H9 (cell line): ENCODE measurements around the gene SDK1. TPM values are rescaled to one million over a fixed set of nuclear protein-coding genes. Genes with fewer than 3 reads are reported as not detected.

Experiments used
- DNase-seq: peaks from one replicate; pipeline ENCODE4 v3.0.0-alpha.2; 2017
- H2AFZ ChIP-seq: one replicate; pipeline ENCODE4 v1.6.1; 2013; ENCODE audit warnings: mild to moderate bottlenecking, low read length, control low read depth, moderate library complexity
- H2AK5ac ChIP-seq: 2 replicates; pipeline ENCODE4 v1.6.1; 2013; ENCODE audit warnings: low read length, control low read depth, mixed read lengths; ENCODE audit not compliant: insufficient read length
- H2BK120ac ChIP-seq: one replicate; pipeline ENCODE4 v1.6.1; 2013; ENCODE audit warnings: low read depth, mild to moderate bottlenecking, low read length, control low read depth, inconsistent platforms; ENCODE audit not compliant: poor library complexity, severe bottlenecking
- H2BK12ac ChIP-seq: 2 replicates; pipeline ENCODE4 v1.6.1; 2013; ENCODE audit warnings: low read length, control low read depth, mixed read lengths, low read depth; ENCODE audit not compliant: insufficient read length
- H2BK15ac ChIP-seq: 2 replicates; pipeline ENCODE4 v1.6.1; 2013; ENCODE audit warnings: low read depth, low read length, control low read depth
- H2BK20ac ChIP-seq: one replicate; pipeline ENCODE4 v1.6.1; 2013; ENCODE audit warnings: low read depth, mild to moderate bottlenecking, low read length, control low read depth, inconsistent platforms; ENCODE audit not compliant: poor library complexity, severe bottlenecking
- H2BK5ac ChIP-seq: 2 replicates; pipeline ENCODE4 v1.6.1; 2013; ENCODE audit warnings: low read length, control low read depth, mixed read lengths; ENCODE audit not compliant: insufficient read length
- H3K14ac ChIP-seq: 2 replicates; pipeline ENCODE4 v1.6.1; 2013; ENCODE audit warnings: low read length, control low read depth; ENCODE audit not compliant: insufficient read depth
- H3K18ac ChIP-seq: 2 replicates; pipeline ENCODE4 v1.6.1; 2013; ENCODE audit warnings: low read depth, mild to moderate bottlenecking, mixed read lengths, low read length, control low read depth; ENCODE audit not compliant: insufficient read length
- H3K23ac ChIP-seq: 2 replicates; pipeline ENCODE4 v1.6.1; 2013; ENCODE audit warnings: low read length, control low read depth, mixed read lengths, low read depth; ENCODE audit not compliant: insufficient read length
- H3K23me2 ChIP-seq: 2 replicates; pipeline ENCODE4 v1.6.1; 2013; ENCODE audit warnings: low read depth, mild to moderate bottlenecking, mixed read lengths, low read length, control low read depth; ENCODE audit not compliant: insufficient read length, poor library complexity, severe bottlenecking
- H3K27ac ChIP-seq: 2 replicates; pipeline ENCODE4 v1.5.1; 2013; ENCODE audit warnings: low read length, control low read depth, mixed read lengths, low read depth; ENCODE audit not compliant: insufficient read length
- H3K27me3 ChIP-seq: 2 replicates; pipeline ENCODE4 v1.6.1; 2013; ENCODE audit warnings: low read length, control low read depth, inconsistent platforms; ENCODE audit not compliant: insufficient read depth
- H3K4ac ChIP-seq: 2 replicates; pipeline ENCODE4 v1.6.1; 2013; ENCODE audit warnings: low read depth, mild to moderate bottlenecking, control low read depth, inconsistent platforms, low read length, moderate library complexity
- H3K4me1 ChIP-seq: 2 replicates; pipeline ENCODE4 v1.6.1; 2013; ENCODE audit warnings: low read length, control low read depth, inconsistent platforms; ENCODE audit not compliant: insufficient read depth
- H3K4me2 ChIP-seq: 2 replicates; pipeline ENCODE4 v1.6.1; 2013; ENCODE audit warnings: low read length, control low read depth, mixed read lengths; ENCODE audit not compliant: insufficient read length, insufficient read depth
- H3K56ac ChIP-seq: 2 replicates; pipeline ENCODE4 v1.6.1; 2013; ENCODE audit warnings: low read depth, mild to moderate bottlenecking, mixed read lengths, low read length, control low read depth; ENCODE audit not compliant: insufficient read length
- H3K79me1 ChIP-seq: 2 replicates; pipeline ENCODE4 v1.6.1; 2013; ENCODE audit warnings: low read depth, mild to moderate bottlenecking, moderate library complexity, low read length, control low read depth, inconsistent platforms; ENCODE audit not compliant: insufficient read depth, poor library complexity, severe bottlenecking
- H3K79me2 ChIP-seq: 2 replicates; pipeline ENCODE4 v1.6.1; 2013; ENCODE audit warnings: low read length, control low read depth, inconsistent platforms; ENCODE audit not compliant: insufficient read depth
- H3K9ac ChIP-seq: 2 replicates; pipeline ENCODE4 v1.6.1; 2013; ENCODE audit warnings: low read length, control low read depth, mixed read lengths; ENCODE audit not compliant: insufficient read length; ENCODE audit errors: extremely low read depth
- H3K9me3 ChIP-seq: one replicate; pipeline ENCODE4 v1.6.1; 2013; ENCODE audit warnings: low read depth, low read length, inconsistent platforms; ENCODE audit not compliant: control insufficient read depth
- H3T11ph ChIP-seq: one replicate; pipeline ENCODE4 v1.6.1; 2013; ENCODE audit warnings: mild to moderate bottlenecking, low read length, control low read depth, inconsistent platforms
- H4K20me1 ChIP-seq: one replicate; pipeline ENCODE4 v1.6.1; 2013; ENCODE audit not compliant: control insufficient read depth, insufficient read length, insufficient read depth
- H4K5ac ChIP-seq: 2 replicates; pipeline ENCODE4 v1.6.1; 2013; ENCODE audit warnings: low read depth, mild to moderate bottlenecking, mixed read lengths, low read length, control low read depth; ENCODE audit not compliant: insufficient read length
- H4K8ac ChIP-seq: replicated peaks from 2 replicates; pipeline ENCODE4 v1.6.1; 2013; ENCODE audit warnings: low read length, control low read depth, mixed read lengths, low read depth; ENCODE audit not compliant: insufficient read length
- H4K91ac ChIP-seq: 2 replicates; pipeline ENCODE4 v1.6.1; 2013; ENCODE audit warnings: low read depth, mild to moderate bottlenecking, moderate library complexity, mixed read lengths, low read length, control low read depth; ENCODE audit not compliant: insufficient read length
- H3K27ac Mint-ChIP-seq, 3 experiments: 2 replicates in 2 of 3; 3 replicates in 1 of 3; pipeline ENCODE4 v1.8.0; 2020 to 2021; ENCODE audit warnings: mixed read lengths in 3 of 3, mild to moderate bottlenecking in 1 of 3, moderate library complexity in 1 of 3
- H3K27me3 Mint-ChIP-seq: 2 replicates; pipeline ENCODE4 v1.8.0; 2021; ENCODE audit warnings: low read depth, mild to moderate bottlenecking, moderate library complexity, mixed read lengths
- H3K36me3 Mint-ChIP-seq, 3 experiments: 2 replicates in 2 of 3; 3 replicates in 1 of 3; pipeline ENCODE4 v1.8.0; 2020 to 2021; ENCODE audit warnings: low read depth in 3 of 3, mixed read lengths in 3 of 3; ENCODE audit not compliant: insufficient read depth in 1 of 3
- H3K4me1 Mint-ChIP-seq, 2 experiments: 2 replicates each; pipeline ENCODE4 v1.8.0; 2020; ENCODE audit warnings: mixed read lengths in 2 of 2
- H3K4me3 Mint-ChIP-seq, 2 experiments: 2 replicates in 1 of 2; 3 replicates in 1 of 2; pipeline ENCODE4 v1.8.0; 2020 to 2021; ENCODE audit warnings: mild to moderate bottlenecking in 2 of 2, mixed read lengths in 2 of 2, moderate library complexity in 1 of 2
- H3K9me3 Mint-ChIP-seq, 2 experiments: 2 replicates in 1 of 2; 3 replicates in 1 of 2; pipeline ENCODE4 v1.8.0; 2020; ENCODE audit warnings: mild to moderate bottlenecking in 2 of 2, mixed read lengths in 2 of 2, moderate library complexity in 1 of 2
- CTCF ChIP-seq: fragments of 200-600 bp; sonication (generic); conservative IDR thresholded peaks from 3 replicates; pipeline ENCODE4 v1.8.0; 2021; ENCODE audit warnings: antibody characterized with exemption, mild to moderate bottlenecking
- WGBS: extraction: QIAGEN DNeasy Blood & Tissue Kit; methylation state at CpG from one replicate; pipeline ENCODE4 v1.1.7; 2013; ENCODE audit warnings: missing lambda C conversion rate, low lambda C conversion rate, mixed read lengths; ENCODE audit not compliant: insufficient read length; ENCODE audit errors: extremely low coverage; 5-methylcytosine and 5-hydroxymethylcytosine counted together
- total RNA-seq: library from RNA; stranded (reverse); gene quantifications from 2 replicates; pipeline ENCODE4 v1.2.1, GENCODE V29; 2021

The SDK1 gene
- total RNA-seq, 1 experiment from 2014 or later = 8.7 TPM

- WGBS = no CpG with 5 or more reads among the region's 21 CpGs
- Histone ChIP-seq H4K91ac (no peak overlapping the region), H4K8ac (no peak overlapping the region), H3K4ac (no peak overlapping the region), H3K27me3 (no peaks in the 10 kb centered on the region), H2BK15ac (no peak overlapping the region), H4K20me1 (no peaks in the 10 kb centered on the region), H3K23ac (no peak overlapping the region), H3K18ac (no peak overlapping the region), H2BK12ac (no peak overlapping the region), H2BK120ac (no peak overlapping the region), H3K9ac (no peak overlapping the region), H2BK20ac (no peak overlapping the region), H3K4me1 (no peaks in the 10 kb centered on the region), H3K14ac (no peak overlapping the region), H3K79me1 (no peaks in the 10 kb centered on the region), H3K27ac (no peak overlapping the region), H3K56ac (no peak overlapping the region), H3K4me2 (no peak overlapping the region), H2BK5ac (no peak overlapping the region), H3K23me2 (no peaks in the 10 kb centered on the region), H3K79me2 (no peaks in the 10 kb centered on the region), H3K9me3 (no peaks in the 10 kb centered on the region), H3T11ph (no peak overlapping the region), H2AFZ (no peak overlapping the region), H2AK5ac (no peak overlapping the region), H4K5ac (no peak overlapping the region)
- no peak overlapping the region for H3K4me3 Mint-ChIP-seq
- no peaks in the 10 kb centered on the region for H3K36me3 Mint-ChIP-seq
- no peaks in the 10 kb centered on the region for H3K9me3 Mint-ChIP-seq
- TF ChIP-seq CTCF = no peak
- H3K27ac Mint-ChIP-seq = no peak overlapping the region; a peak in 1 of 7 replicates
- peaks cover under 1% of the 10 kb centered on the region for H3K27me3 Mint-ChIP-seq
- no peak for DNase-seq
- peaks cover 15 to 18% of the 10 kb centered on the region in 2 experiments for H3K4me1 Mint-ChIP-seq
Observed at GRCh38 chr7:4266270-4267040, 965.4 kb downstream of the SDK1 start.
